ENCODE data around the gene RRP1.

GRCh38 chr21:43811262-43812105 lies 22.1 kb downstream of the RRP1 start:
- TF ChIP-seq ZUFSP (CRISPR knock-in tag; IDR thresholded peaks at IDR 0.05; ENCODE audit: borderline replicate concordance) = no peak
- TF ChIP-seq SIN3A (IDR thresholded peaks at IDR 0.05; ENCODE audit: borderline replicate concordance, low read depth, low read length) = no peak
- no peak for TF ChIP-seq EP300 (IDR thresholded peaks at IDR 0.05; ENCODE audit: low read depth in 2 of 2, low read length in 2 of 2)
- TF ChIP-seq EP300 (CRISPR knock-in tag; IDR thresholded peaks at IDR 0.05; ENCODE audit: borderline replicate concordance) = no peak
- TF ChIP-seq SRY (CRISPR knock-in tag; IDR thresholded peaks at IDR 0.05) = no peak
- TF ChIP-seq, protein P1, sequence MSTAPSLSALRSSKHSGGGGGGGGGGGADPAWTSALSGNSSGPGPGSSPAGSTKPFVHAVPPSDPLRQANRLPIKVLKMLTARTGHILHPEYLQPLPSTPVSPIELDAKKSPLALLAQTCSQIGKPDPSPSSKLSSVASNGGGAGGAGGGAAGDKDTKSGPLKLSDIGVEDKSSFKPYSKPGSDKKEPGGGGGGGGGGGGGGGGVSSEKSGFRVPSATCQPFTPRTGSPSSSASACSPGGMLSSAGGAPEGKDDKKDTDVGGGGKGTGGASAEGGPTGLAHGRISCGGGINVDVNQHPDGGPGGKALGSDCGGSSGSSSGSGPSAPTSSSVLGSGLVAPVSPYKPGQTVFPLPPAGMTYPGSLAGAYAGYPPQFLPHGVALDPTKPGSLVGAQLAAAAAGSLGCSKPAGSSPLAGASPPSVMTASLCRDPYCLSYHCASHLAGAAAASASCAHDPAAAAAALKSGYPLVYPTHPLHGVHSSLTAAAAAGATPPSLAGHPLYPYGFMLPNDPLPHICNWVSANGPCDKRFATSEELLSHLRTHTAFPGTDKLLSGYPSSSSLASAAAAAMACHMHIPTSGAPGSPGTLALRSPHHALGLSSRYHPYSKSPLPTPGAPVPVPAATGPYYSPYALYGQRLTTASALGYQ (CRISPR knock-in tag; IDR thresholded peaks at IDR 0.05) = no peak
- no peak for TF ChIP-seq NONO (IDR thresholded peaks at IDR 0.05)
- TF ChIP-seq NONO (CRISPR knock-in tag; conservative IDR thresholded peaks at IDR 0.05) = no peak
- no peak for TF ChIP-seq ZNF317 (CRISPR knock-in tag; IDR thresholded peaks at IDR 0.05)
- peak; percentile 5; the same call in 1 of the 2 replicates for TF ChIP-seq CTCF (CRISPR knock-in tag; IDR thresholded peaks at IDR 0.05)
- TF ChIP-seq RFX5 (IDR thresholded peaks at IDR 0.05; ENCODE audit: low read depth, low read length) = no peak
- TF ChIP-seq CHD4 (IDR thresholded peaks at IDR 0.05; ENCODE audit: borderline replicate concordance, low read length) = no peak
- TF ChIP-seq ATF2 (CRISPR knock-in tag; IDR thresholded peaks at IDR 0.05) = no peak
- no peak for TF ChIP-seq ZNF350 (CRISPR knock-in tag; IDR thresholded peaks at IDR 0.05; ENCODE audit: borderline replicate concordance, low read depth)
